Psoas muscle (tissue), 8 donors: ENCODE results near the gene OR5H2. TPM values are rescaled to one million over a fixed set of nuclear protein-coding genes. Genes with fewer than 3 reads are reported as not detected.
A peak's percentile ranks its signal among the peaks of the same experiment; 100 is the strongest.

Experiments used
- ATAC-seq, 4 donors: fragments of 200-7000 bp; cut with Tn5 transposase; one replicate each; pipeline ENCODE4 v1.9.1; 2020; ENCODE audit warnings: moderate library complexity in 3 of 4, mild to moderate bottlenecking in 2 of 4
- DNase-seq, 2 donors: peaks; one replicate each; pipeline ENCODE4 v3.0.0-alpha.2; 2020
- H3K27ac ChIP-seq: fragments of 200-600 bp; one replicate; pipeline ENCODE4 v1.8.0; 2022
- H3K27me3 ChIP-seq, 3 donors: fragments of 200-600 bp in 1 of 3; one replicate each; pipeline versions ENCODE4 v1.6.1 to v1.8.0; 2013 to 2022; ENCODE audit warnings: low read length in 2 of 3, mild to moderate bottlenecking in 2 of 3, moderate library complexity in 1 of 3; ENCODE audit not compliant: insufficient read depth in 3 of 3
- H3K36me3 ChIP-seq, 2 donors: fragments of 200-600 bp in 1 of 2; one replicate each; pipeline versions ENCODE4 v1.6.1 to v1.8.0; 2013 to 2022; ENCODE audit warnings: low read depth in 1 of 2, mild to moderate bottlenecking in 1 of 2, moderate library complexity in 1 of 2; ENCODE audit not compliant: insufficient read depth in 1 of 2
- H3K4me1 ChIP-seq: fragments of 200-600 bp; one replicate; pipeline ENCODE4 v1.8.0; 2022
- H3K4me3 ChIP-seq: fragments of 200-600 bp; one replicate; pipeline ENCODE4 v1.8.0; 2022; ENCODE audit warnings: mild to moderate bottlenecking
- H3K9me3 ChIP-seq: fragments of 200-600 bp; one replicate; pipeline ENCODE4 v1.8.0; 2022
- CTCF ChIP-seq: fragments of 200-600 bp; IDR thresholded peaks from one replicate; pipeline ENCODE4 v1.8.0; 2022; ENCODE audit warnings: antibody characterized with exemption
- WGBS, 3 donors: extraction: QIAGEN DNeasy Blood & Tissue Kit; methylation state at CpG; one replicate each; pipeline versions ENCODE4 v1.1.6 to v1.1.7; 2013; 5-methylcytosine and 5-hydroxymethylcytosine counted together
- intact Hi-C, 2 donors: fragments of 100-400 bp; cut with DNase I; formaldehyde crosslinking; loops; one replicate each; pipeline versions ENCODE4 v1.11.0 to v1.14.2; 2022
- polyA plus RNA-seq, 3 donors: library from polyadenylated mRNA; stranded (reverse); fragments of 200-250 nt; gene quantifications; one replicate each; pipeline ENCODE4 v1.2.3, GENCODE V29; 2013
- total RNA-seq, 4 donors: library from RNA; stranded (reverse); fragmentation: NEBNext Ultra II Directional in 2 of 4; extraction: Animal tissue kit (Norgen Biotek cat#: 25700) in 2 of 4; gene quantifications; one replicate each; pipeline versions ENCODE4 v1.2.1 to v1.2.4, GENCODE V29; 2021 to 2023
- donor health status: healthy with polysubstance abuse.
- donor health status: DM: no; HTN: no; CAD: no; lungs with moderate emphysema.
- donor health status: Bipolar disorder and iron deficiency.
- donor health status: healthy.
- donor health status: DM: yes; HTN: yes; CAD: no.
- donor health status: DM: no; HTN: no; CAD: no.
- donor health status: DM: no; HTN: no; CAD: no.
- donor health status: DM: yes; HTN: yes; CAD: no.

OR5H2 gene
- total and polyA plus RNA-seq, 7 donors, result not detected

- DNase-seq, result no peak
- 82 to 86% (median 84%) methylated on average over 2 of the region's 2 CpGs for WGBS, 3 donors
Measured at GRCh38 chr3:98322101-98322500, 39.8 kb downstream of the OR5H2 start.

GRCh38 chr3:98322686-98323085 lies 40.4 kb downstream of the OR5H2 start:
- WGBS, 3 donors, result 76 to 78% (median 78%) methylated on average over 2 of the region's 2 CpGs
- no peak overlapping the region for H3K27ac ChIP-seq
- H3K27me3 ChIP-seq, result no peaks in the 10 kb centered on the region
- no peaks in the 10 kb centered on the region for H3K4me1 ChIP-seq
- no peaks in the 10 kb centered on the region for H3K36me3 ChIP-seq
- no peak for ATAC-seq
- H3K4me3 ChIP-seq, result no peak overlapping the region
- no peak for DNase-seq
- no peaks in the 10 kb centered on the region for H3K9me3 ChIP-seq
- no peak for TF ChIP-seq CTCF
- intact Hi-C loops, result no loop called here

More at GRCh38 chr3:98322101-98322500, 39.8 kb downstream of the OR5H2 start:
- intact Hi-C loops, result no loop called here
- no peak for ATAC-seq
- Histone ChIP-seq H3K4me3 (no peak overlapping the region), H3K9me3 (no peaks in the 10 kb centered on the region), H3K4me1 (no peaks in the 10 kb centered on the region), H3K27me3 (no peaks in the 10 kb centered on the region), H3K27ac (no peak overlapping the region), H3K36me3 (no peaks in the 10 kb centered on the region)
- no peak for TF ChIP-seq CTCF

GRCh38 chr3:98323425-98323824 lies 41.1 kb downstream of the OR5H2 start:
- no peak for DNase-seq
- intact Hi-C loops, result no loop called here
- Histone ChIP-seq H3K4me1 (no peaks in the 10 kb centered on the region), H3K36me3 (no peaks in the 10 kb centered on the region), H3K9me3 (no peaks in the 10 kb centered on the region), H3K4me3 (no peak overlapping the region), H3K27me3 (no peaks in the 10 kb centered on the region), H3K27ac (no peak overlapping the region)
- TF ChIP-seq CTCF, result no peak
- no peak for ATAC-seq

GRCh38 chr3:98325055-98325454 lies 42.8 kb downstream of the OR5H2 start:
- H3K27ac ChIP-seq, result no peak overlapping the region

More at GRCh38 chr3:98325055-98325454, 42.8 kb downstream of the OR5H2 start:
- no peaks in the 10 kb centered on the region for H3K27me3 ChIP-seq
- H3K4me1 ChIP-seq, result no peaks in the 10 kb centered on the region
- H3K36me3 ChIP-seq, result no peaks in the 10 kb centered on the region
- 84 to 86% (median 84%) methylated on average over 12 of the region's 12 CpGs for WGBS, 3 donors
- intact Hi-C loops, result no loop called here
- no peak for TF ChIP-seq CTCF
- H3K9me3 ChIP-seq, result no peaks in the 10 kb centered on the region
- peak in 1 of 2 donors; percentile 20 for DNase-seq
- no peak overlapping the region for H3K4me3 ChIP-seq
- ATAC-seq, result no peak
